LHCN-M2 (cell line): ENCODE measurements around the gene TMEM43. TPM values are rescaled to one million over a fixed set of nuclear protein-coding genes. Genes with fewer than 3 reads are reported as not detected.

ENCODE experiments used
- DNase-seq: peaks from one replicate; pipeline ENCODE4 v3.0.0-alpha.2; 2012; ENCODE audit warnings: low read depth
- total RNA-seq: library from RNA; depleted of rRNA; stranded (reverse); fragments of >200 nt; gene quantifications from 2 replicates; pipeline ENCODE4 v1.2.3, GENCODE V29; 2014

The TMEM43 gene
- total RNA-seq, 1 experiment from 2014 or later = 92.5 TPM

DNA sequence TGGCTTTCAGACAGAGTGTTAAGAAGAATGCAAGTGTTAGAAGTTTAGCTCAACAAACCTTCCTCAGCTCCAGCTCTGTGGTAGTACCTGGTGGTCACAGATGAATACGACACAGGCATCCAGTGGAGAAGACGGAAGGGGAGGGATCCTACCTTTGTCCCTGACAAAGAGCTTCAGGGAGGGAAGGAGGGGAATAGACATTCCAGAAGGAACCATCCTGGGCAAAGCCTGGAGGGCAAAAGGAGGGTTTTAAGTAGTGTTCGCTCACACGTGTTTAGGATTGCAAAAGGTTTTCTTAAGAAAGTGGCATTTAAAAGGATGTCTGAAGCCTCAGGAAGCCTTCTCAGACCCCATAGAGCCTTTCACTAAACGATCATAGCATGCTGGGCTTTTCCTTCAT, 3.0 kb upstream of the TMEM43 start:
- DNase-seq = no peak

DNA sequence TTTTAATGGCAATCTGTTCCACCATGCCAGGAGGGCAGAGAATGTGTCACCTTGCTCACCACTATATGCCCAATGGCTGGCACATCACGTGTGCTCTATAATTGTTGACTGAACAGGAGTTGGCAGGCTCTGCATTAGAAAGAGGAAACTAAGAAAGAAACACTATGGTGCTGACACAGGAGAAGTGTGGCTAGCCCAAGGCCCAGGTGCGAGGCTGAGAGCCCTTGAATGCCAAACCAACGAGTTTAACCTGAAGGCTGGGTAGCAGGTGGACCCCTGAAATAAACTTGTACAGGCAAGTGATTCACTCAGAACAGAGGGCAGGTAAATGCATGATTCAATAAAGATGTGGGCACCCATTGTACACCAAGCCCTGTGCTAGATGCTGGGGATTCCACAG, 2.6 kb upstream of the TMEM43 start:
- no peak for DNase-seq

DNA sequence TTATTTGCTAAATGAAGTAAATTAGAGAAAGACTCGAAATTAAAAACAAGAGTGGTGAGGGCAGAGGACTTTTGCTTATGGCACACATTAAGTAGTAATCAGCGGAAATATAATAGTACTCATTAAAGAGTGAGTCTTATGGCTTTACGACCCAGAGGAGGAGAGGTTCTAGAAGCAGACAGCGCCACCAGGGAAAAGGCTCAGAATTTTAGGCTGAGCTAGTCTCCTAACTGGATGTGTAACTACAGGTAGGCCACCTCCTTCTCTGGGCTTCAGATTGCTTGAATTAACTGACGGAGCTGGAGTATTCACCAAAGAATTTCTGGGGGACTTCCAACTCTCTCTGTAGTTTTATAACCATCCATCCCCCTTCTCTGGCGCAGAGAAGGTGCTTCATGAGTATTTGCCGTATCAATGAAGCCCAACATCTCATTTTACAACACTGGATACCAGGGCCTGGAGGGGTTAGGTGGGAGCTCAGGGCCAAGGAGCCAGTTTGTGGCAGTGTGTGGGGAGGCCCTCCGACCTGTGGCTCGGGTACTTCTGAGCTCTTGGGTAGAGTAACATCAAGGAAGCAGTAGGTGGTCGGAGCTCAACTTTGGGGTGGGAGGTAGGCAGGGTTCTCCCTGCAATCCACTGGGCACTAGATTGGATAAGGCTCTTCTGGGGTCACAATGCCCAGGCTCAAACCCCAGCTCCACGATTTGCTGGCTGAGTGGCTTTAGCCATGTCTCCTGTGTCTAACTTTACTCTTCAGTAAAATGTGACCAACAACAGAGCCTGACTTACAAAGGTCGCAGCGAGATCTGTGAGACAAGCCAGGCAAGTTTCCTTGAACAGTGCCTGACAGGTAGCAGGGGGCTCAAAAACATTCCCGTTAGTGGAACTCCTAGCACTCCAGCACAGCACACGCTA, 1.3 kb upstream of the TMEM43 start:
- no peak for DNase-seq

DNA sequence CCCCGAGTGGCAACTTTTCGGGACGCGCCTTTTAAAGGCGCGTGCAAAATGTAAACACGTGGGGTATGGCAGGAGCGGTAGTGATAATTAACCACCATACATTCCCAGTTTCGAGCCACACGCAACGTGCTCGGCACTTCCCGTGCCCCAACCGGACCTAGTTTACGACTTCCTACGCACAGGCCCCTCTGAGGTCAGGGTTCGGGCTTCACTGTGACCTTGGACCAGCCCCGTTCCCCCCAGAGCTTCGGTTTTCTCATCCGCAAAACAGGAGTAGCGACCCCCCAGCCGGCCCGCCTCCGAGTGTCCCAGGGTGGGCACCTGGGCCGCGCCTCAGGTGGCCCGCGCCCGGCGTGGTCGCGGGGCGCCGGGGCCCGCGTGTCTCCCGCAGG, 633 bp upstream of the TMEM43 start:
- peak; percentile 60 for DNase-seq

DNA sequence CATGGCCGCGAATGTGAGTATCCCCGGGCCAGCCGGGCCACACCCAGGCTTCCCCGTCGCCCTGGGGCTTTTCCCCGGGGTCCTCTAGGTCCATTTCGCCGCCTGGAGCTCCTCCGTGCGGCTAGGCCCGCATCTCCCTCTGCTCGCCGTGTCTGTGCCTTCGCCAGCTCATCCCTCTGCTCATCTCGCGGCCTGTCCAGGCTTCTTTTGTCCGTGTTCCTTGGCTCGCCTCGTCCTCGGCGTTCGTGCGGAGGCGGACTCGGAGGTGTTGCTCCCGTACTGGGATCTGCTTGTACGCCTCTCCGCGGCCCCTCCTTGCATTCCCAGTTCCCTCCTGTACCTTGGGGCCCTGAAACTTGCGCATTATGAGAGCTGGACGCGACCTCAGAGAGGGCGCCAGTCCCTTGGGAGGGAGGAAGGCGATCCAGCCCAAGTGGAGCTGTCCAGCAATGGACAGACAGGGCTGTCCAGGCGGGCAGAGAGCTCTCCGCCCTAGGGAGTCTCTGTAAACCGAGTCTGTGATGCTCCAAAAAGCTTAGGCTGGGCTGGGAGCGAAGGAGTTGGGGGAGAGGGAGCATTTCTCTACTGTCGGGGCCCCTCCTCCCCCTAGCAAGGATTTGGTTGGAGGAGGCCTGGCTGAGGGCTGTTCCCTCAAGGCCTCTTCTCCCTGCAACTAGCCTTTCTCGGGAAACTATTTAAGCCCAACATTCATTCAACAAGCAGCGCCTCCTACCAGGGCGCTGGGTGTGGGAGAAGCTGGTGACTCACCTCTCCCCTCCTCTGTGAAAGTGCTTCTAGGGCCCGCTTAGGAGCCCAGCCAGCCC, 553 bp downstream of the TMEM43 start:
- DNase-seq = peak; percentile 90

DNA sequence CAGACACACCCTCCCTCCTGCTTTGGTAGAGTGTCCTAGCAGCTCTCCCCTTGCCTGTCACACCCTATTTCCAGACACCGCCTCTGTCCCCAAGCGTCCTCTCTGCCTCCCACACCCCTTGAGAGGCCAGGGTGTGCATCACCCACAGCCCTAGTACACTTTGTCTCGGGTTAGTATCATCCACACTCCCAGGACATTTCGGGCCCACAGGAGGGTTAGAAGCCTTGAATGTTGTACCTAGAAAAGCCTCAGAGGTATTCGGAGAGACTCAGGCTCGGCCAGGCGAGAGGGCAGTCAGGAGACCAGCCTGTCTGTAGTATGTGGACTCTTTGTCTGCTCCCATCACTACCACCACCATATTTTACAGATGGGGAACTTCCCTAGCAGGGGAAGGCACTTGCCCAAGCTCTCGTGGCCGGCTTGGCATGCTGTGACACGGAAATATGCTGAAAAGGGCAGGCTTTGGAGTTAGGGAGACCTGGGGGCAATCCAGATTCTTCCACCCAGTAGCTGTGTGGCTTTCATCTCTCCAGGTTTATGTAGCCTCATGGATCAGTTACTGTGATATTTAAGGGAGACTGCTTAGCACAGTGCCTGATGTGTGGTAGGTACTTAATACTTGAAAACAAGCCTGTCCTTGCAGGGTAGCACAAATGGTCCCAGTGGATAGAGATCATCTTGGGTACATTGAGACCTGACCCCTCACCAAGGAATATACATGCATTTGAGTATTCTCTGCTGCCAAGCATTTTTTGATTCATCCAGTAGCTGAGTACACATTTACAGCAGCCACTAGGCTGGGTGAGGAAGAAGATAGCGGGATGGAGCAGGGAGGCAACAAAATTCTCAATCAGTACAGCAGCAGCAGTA, 1.4 kb downstream of the TMEM43 start:
- no peak for DNase-seq

DNA sequence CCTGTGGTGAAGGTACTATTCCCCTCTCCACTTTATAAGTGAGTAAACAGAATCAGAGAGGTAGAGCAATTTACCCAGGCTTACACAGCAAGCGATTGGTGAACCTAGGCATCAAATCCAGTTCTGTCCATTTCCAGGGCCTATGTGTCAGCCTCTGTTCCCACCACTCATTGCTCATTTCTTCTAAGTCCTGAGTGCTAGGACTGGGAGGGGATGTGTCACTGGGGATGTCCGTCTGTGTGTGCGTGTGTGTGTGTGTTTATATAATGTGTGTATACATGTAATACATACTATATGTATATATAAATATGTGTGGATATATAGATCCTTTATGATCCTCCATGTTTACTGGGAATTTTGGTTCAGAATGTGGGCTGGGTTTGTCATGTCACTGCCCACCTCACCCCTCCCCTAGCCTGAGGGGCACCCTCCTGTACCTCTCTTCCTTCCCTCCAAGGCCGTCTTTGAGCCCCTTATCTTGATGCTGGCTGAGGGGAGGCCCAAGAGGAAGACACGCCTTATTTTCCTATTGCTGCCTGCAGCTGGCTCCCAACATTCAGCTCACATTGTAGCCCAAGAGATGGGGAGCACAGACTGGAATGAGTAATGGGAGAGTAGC, 2.1 kb downstream of the TMEM43 start:
- no peak for DNase-seq

DNA sequence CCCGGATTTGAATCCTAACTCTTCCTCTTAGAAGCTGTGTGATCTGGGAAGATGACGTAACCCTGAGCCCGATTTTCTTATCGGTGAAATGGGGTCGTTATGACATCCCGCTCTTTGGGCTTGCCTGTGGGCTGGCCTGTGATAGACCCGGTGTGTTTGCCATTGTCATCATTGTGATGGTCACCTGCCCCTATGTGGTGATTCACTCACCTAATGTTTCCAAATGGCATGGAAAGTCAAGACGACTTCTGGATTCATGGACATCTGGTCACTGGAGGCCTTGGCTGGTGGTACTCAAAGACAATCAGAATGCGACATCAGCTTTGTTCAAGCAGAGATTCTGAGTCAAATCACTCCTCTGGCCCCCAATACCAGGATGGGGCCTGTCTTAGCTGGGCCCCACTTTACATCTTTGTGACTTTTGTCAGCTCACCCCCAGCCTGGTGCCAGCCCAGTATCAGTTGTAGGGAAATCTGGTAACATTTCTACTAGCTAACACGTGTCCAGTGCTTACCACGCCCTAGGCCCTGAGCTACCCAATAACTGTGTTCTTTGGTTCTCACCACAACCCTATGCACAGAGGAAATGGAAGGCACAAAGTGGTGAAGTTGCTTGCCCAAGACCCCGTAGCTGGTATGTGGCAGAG, 2.8 kb downstream of the TMEM43 start:
- no peak for DNase-seq

DNA sequence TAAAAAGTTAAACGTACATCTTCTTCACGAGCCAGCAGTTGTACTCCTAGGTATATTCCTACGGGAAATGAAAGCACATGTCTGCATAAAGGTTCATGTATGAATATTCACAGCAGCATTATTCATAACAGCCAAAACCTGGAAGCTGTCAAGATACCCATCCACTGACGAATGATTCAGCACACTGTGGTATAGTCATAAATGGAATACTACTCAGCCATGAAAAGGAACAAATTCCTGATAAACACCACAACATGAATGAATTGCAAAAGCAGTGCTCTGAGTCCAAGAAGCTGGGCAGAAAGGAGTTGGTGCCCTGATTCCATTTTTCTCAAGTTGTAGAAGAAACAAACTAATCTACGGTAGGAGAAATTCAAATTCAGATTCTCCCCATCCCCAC, 3.9 kb downstream of the TMEM43 start:
- no peak for DNase-seq

DNA sequence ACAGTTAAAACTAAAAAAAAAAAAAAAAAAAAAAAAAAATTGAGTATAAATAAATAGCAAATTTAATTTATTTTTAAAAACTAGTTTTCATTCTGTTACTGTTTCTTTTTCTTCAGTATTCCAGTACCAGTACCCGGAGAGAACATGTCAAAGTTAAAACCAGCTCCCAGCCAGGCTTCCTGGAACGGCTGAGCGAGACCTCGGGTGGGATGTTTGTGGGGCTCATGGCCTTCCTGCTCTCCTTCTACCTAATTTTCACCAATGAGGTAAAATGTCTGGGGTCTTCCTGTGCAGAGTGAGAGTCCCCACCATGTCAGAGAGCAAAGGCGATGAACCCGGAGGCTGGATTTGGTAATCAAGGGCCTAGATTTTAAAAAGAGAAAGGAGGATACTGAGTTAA, 4.4 kb downstream of the TMEM43 start:
- DNase-seq = no peak

DNA sequence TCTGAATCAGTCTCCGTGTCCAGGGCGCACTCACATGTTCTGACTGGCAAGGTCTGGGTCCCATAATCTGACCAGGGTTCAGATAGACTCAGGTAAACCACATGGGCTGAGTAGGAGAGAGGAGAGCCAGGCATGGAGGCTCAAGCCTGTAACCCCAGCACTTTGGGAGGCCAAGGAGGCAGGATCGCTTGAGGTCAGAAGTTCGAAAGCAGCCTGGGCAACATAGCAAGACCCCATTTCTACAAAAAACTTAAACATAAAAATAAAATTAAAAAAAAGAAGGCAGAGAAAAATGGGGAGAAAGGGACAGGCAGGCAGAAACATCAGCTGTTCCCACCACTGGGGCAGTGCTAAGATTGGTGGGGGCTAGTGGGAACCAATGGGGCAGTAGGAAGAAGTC, 5.4 kb downstream of the TMEM43 start:
- DNase-seq = no peak

DNA sequence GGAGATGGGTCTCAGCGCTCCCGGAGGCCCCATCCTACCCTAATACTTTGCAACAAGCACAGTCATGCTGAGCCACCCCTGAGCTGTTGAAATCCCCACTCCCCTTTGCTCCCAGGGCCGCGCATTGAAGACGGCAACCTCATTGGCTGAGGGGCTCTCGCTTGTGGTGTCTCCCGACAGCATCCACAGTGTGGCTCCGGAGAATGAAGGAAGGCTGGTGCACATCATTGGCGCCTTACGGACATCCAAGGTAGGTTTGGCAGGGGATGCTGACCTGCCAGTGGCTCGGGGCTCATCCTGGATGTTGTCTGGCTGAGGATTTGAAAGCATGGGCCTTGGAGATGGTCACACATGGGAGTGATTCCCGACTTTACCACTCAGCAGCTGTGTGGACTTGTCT, 5.9 kb downstream of the TMEM43 start:
- no peak for DNase-seq

DNA sequence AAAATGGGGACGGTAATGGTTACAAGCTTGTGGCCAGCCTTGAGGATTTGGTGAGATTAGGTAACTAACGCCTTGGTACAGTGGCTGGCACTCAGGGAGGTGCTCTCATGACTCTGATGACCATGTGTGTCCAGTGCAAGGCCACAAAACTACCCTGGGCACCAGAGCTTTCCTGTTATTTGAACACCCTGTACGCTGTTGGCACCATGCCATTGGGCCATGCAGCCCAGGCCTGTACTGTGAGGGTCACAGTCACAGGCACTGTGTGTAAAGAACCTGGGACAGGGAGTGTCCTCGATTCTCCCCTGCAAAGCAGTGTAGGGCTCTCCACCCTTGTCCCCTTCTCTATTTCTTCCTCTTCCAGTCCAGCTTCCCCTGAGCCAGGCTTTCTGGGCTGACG, 6.3 kb downstream of the TMEM43 start:
- no peak for DNase-seq

DNA sequence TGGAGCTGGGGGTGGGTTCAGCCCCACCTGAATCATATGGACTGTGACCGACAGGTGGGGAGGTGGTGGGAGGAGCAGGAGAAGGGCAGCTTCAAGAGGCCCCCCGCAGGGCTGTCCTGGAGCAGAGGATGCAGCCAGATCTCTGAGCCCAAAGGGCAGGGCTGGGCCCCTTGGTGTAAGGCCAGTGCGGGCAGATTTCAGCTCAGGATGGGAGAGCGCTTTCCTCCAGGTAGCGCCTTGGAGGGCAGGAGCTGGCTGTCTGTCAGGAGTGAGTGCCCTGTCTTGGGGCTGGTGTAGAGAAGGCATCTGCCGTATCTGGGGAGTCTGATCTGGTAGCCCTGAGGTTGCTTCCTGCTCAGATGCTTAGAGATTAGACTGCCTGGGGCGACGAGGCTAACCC, 7.3 kb downstream of the TMEM43 start:
- no peak for DNase-seq

DNA sequence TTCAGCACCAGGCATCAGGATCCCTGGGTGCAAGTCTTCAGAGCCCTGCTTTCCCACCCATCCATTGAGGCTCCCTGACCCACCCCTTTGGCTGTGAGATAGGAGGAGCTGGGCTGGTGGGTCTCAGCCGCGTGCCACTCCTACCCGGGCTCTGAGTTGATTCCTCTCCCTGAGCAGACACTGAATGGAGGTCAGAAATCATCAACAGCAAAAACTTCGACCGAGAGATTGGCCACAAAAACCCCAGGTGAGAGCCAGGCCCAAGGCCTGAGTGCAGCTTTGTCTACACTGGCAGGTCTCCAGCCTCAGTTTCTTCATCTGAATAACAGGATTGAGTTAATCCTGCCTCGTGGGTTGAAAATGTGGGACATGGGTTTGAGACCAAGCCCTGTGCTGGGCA, 7.8 kb downstream of the TMEM43 start:
- DNase-seq = no peak

DNA sequence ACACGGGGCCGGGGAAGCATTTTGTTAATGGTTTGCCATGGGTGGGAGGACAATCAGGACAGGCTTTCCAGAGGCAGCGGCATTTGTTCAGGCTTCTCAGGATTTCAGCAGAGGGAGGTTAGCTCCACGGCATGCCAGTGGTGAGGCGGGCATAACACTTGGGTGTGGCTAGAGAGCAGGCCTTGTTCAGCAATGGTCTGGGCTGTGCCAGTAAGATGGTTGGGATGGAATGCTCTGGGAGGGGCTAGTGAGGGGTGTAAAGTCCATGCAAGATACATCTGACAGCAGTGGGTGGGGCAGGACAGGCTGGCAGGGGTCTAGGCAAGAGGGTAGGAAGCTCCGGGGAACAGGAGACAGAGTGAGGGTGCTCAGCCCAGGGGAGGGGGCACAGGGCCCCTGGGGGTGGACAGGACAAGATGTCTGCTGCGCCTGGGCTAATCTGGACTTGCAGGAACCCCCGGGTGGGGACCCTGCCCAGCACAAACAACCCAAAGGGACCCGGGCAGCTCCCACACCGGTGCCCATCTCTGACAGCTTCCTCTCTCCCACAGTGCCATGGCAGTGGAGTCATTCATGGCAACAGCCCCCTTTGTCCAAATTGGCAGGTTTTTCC, 8.4 kb downstream of the TMEM43 start:
- no peak for DNase-seq

DNA sequence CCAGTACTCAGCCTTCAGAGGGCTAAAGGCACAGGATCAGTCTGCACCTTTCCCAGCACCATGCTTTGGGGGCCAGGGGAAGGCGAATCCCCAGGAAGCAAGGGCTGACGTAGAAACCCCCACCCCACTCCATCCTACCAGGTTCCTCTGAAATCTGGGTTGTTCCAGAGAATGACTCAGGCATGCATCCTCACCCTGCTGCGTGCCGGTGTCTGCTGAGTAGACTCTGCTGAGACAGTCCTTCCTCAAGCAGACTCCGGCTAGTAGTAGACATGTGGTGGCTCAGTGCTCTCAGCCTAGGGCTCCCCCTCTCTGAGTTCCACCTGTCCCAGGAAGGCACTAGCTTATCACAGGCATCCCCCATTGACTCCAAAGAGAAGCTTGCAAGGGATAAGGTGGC, 9.0 kb downstream of the TMEM43 start:
- no peak for DNase-seq

DNA sequence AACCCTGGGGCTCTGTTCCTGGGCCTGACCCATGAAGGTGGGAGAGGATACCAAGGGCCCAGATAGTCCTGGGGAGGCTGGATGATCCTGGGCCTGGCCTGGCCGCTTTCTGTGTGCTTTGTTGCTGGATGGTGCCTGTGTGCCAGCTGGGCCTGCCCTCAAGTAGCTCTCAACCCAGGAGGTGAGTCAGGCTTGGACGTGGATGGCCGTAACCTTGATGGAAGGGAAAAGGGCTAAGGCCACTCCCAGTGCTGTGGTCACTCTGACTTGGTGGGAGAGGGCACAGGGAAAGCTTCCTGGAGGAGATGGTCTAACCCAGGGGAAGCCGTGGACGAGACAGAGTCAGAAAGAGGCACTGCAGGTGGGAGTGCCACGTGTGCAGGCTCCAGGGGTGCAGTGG, 9.4 kb downstream of the TMEM43 start:
- DNase-seq = no peak

DNA sequence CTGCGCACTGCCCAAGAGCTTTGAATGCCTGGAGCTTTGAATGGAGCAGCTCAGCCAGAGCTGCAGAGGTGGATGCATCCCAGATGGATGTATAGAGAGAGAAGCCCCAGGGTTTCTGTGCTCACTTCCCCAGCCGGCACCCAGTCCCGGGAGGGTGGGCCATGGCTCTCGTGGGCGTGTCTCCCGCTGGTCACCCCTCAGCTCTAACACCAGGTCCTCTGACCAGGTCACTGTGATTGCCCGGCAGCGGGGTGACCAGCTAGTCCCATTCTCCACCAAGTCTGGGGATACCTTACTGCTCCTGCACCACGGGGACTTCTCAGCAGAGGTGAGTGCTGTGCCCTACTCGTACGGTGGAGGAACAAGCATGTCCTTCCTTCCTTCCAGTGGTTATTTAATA, 10.7 kb downstream of the TMEM43 start:
- DNase-seq = no peak

DNA sequence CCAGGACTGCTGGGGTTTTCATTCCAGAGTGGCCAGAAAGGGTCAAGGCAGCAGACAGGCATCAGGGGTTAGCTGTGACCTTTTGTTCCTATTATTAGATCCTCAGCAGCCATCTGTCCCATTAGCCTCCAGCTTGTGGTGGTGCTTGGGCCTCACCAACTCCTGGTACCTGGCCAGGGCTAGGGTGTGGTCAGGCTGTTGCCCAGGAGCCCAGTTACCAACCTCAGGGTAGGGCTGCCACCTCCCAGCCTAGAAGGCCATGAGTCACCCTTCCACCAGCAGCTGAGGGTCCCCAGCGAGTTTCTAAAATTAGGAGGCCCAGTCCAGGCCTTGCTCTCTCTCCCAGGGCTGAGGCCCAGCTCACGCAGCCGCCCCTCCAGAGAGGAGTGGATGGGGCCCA, 12.2 kb downstream of the TMEM43 start:
- DNase-seq = peak; percentile 66

DNA sequence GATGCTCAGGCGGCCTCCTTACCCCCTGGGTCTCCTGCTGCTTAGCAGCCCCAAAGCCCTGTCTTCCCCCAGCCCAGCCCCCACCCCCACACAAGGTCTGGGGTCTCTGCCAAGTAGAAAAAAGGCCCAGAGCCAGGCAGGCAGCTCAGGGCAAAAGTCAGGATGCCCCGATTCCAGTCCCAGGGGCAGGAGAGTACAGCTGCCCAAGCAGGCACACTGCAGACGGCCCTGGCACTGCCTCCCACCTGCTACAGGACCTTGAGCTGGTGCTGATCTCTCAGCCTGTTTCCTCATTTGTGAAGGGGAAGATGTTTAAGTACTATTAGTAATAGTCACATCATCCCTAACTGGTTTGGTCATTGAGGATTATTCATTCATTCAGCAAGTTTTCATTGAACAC, 12.6 kb downstream of the TMEM43 start:
- DNase-seq = no peak
